ENCODE measurements around the gene CDH18.

DNA sequence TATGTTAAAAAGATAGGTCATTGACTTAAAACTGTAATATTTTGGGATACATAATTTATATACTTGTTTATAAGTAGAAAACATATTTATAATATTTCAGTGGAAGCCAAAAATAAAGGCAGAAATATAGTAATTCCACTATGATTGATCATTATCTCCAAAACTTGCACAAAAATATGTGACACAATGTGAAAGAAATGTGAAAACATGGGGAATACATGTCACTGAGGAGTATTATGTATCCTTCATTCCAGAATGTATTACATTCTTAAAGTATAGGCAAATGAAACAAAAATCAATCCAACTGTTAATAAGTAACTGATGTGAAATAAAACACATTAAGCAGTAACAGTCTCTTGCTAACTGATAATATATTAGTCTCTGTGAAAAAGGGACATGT is 236.7 kb downstream of the CDH18 start:
- no peak for TF ChIP-seq EZH2 (IDR thresholded peaks at IDR 0.05; ENCODE audit: low read length, unreplicated experiment)
- TF ChIP-seq, protein P1, sequence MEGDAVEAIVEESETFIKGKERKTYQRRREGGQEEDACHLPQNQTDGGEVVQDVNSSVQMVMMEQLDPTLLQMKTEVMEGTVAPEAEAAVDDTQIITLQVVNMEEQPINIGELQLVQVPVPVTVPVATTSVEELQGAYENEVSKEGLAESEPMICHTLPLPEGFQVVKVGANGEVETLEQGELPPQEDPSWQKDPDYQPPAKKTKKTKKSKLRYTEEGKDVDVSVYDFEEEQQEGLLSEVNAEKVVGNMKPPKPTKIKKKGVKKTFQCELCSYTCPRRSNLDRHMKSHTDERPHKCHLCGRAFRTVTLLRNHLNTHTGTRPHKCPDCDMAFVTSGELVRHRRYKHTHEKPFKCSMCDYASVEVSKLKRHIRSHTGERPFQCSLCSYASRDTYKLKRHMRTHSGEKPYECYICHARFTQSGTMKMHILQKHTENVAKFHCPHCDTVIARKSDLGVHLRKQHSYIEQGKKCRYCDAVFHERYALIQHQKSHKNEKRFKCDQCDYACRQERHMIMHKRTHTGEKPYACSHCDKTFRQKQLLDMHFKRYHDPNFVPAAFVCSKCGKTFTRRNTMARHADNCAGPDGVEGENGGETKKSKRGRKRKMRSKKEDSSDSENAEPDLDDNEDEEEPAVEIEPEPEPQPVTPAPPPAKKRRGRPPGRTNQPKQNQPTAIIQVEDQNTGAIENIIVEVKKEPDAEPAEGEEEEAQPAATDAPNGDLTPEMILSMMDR (conservative IDR thresholded peaks at IDR 0.05; ENCODE audit: low read depth, low read length): no peak
